ENCODE data around the gene UPP1. TPM values are rescaled to one million over a fixed set of nuclear protein-coding genes. Genes with fewer than 3 reads are reported as not detected.

The UPP1 gene
- total and polyA plus RNA-seq, 2 of the 4 experiments (the other 2 are of a cell fraction), result 3.9 to 14.5 TPM

GRCh38 chr7:48130658-48131108 lies 41.6 kb downstream of the UPP1 start:
- H2AK9ac ChIP-seq (replicated peaks; ENCODE audit: low read depth, low read length, poor library complexity), result no peak overlapping the region
- POLR2A ChIA-PET (ENCODE audit: unreplicated experiment), result interaction anchor here (0.6 kb wide), 1 partner anchor 8 kb away, joined by 5 read pairs; no protein-coding TSS in a partner anchor
- H3K4me3 ChIP-seq (ENCODE audit: insufficient read depth, low read depth, low read length), result no peak overlapping the region
- no peaks in the 10 kb centered on the region for H3K9me3 ChIP-seq (ENCODE audit: control insufficient read depth, insufficient read depth, low read length)
- ATAC-seq (ENCODE audit: low read depth) (peak; percentile 37), DNase-seq (peak; percentile 33)
- H2BK20ac ChIP-seq (ENCODE audit: low read depth, low read length), result no peak overlapping the region
- H3K23ac ChIP-seq (ENCODE audit: low read depth, low read length), result no peak overlapping the region
- no peak overlapping the region for H3K14ac ChIP-seq (replicated peaks; ENCODE audit: low read depth, low read length)
- no peak overlapping the region for H3K27ac ChIP-seq (ENCODE audit: insufficient read depth, low read length)
- H3K4me2 ChIP-seq (ENCODE audit: low read depth, low read length), result no peak overlapping the region; the same call in 1 of the 2 replicates
- H3K36me3 ChIP-seq (ENCODE audit: control insufficient read depth, insufficient read depth, low read length), result no peaks in the 10 kb centered on the region
- H3K79me1 ChIP-seq (ENCODE audit: low read depth in 1 of 2, low read length in 2 of 2), result no peaks in the 10 kb centered on the region
- H3K4ac ChIP-seq (ENCODE audit: low read depth, low read length), result no peak overlapping the region
- no TSS peak for BruUV-seq (replicated peaks)
- no peak overlapping the region for H2AFZ ChIP-seq (replicated peaks; ENCODE audit: low read length, poor library complexity)
- no peaks in the 10 kb centered on the region for H4K20me1 ChIP-seq (ENCODE audit: insufficient read depth, low read length)
- in situ Hi-C loops (cut with MboI; ENCODE audit: low sequenced_read_pairs), result no loop called here
- no peak overlapping the region for H4K8ac ChIP-seq (ENCODE audit: low read depth in 2 of 2, low read length in 2 of 2)
- peaks cover 3% of the 10 kb centered on the region; the same call in 1 of the 2 replicates for H3K9me1 ChIP-seq (ENCODE audit: insufficient read depth, low read length)
- H3K56ac ChIP-seq (ENCODE audit: extremely low read depth, insufficient read depth, low read length), result no peak overlapping the region
- intact Hi-C loops (cut with micrococcal nuclease), result no loop called here
- no peak overlapping the region for H4K5ac ChIP-seq (ENCODE audit: low read depth, low read length)
- no peak overlapping the region for H2BK5ac ChIP-seq (ENCODE audit: low read depth, low read length, poor library complexity, severe bottlenecking)
- dilution Hi-C loops (cut with HindIII; ENCODE audit: low sequenced_read_pairs, unreplicated experiment), result no loop called here
- no peak overlapping the region for H2BK120ac ChIP-seq (ENCODE audit: low read depth, low read length)
- H2AK5ac ChIP-seq (ENCODE audit: low read depth, low read length), result no peak overlapping the region
- H4K91ac ChIP-seq (ENCODE audit: insufficient read depth, low read depth, low read length), result no peak overlapping the region
- TF ChIP-seq CEBPB (IDR thresholded peaks at IDR 0.05; ENCODE audit: low read depth, low read length) (no peak), POLR2A (IDR thresholded peaks at IDR 0.05; ENCODE audit: low read depth, low read length) (no peak), MXI1 (IDR thresholded peaks at IDR 0.05; ENCODE audit: borderline replicate concordance, low read depth, low read length) (no peak), MAFK (IDR thresholded peaks at IDR 0.05; ENCODE audit: low read depth, low read length) (no peak), BHLHE40 (IDR thresholded peaks at IDR 0.05; ENCODE audit: low read depth, low read length) (no peak), RAD21 (IDR thresholded peaks at IDR 0.05; ENCODE audit: low read length) (no peak), NFE2L2 (IDR thresholded peaks at IDR 0.05; ENCODE audit: low read depth, low read length) (no peak), CHD1 (IDR thresholded peaks at IDR 0.05; ENCODE audit: low read depth, low read length) (no peak), RCOR1 (IDR thresholded peaks at IDR 0.05; ENCODE audit: insufficient replicate concordance, low read length) (no peak), CTCF (conservative IDR thresholded peaks at IDR 0.05; ENCODE audit: low read depth, low read length) (no peak), RFX5 (IDR thresholded peaks at IDR 0.05; ENCODE audit: low read depth, low read length) (no peak), ELK1 (IDR thresholded peaks at IDR 0.05; ENCODE audit: borderline replicate concordance, low read depth, low read length) (no peak), MAZ (IDR thresholded peaks at IDR 0.05; ENCODE audit: borderline replicate concordance, low read depth, low read length) (no peak), SMC3 (IDR thresholded peaks at IDR 0.05; ENCODE audit: low read depth, low read length) (no peak), USF2 (IDR thresholded peaks at IDR 0.05; ENCODE audit: low read depth, low read length) (no peak), FOS (IDR thresholded peaks at IDR 0.05; ENCODE audit: low read depth, low read length) (no peak)
- H2BK15ac ChIP-seq (ENCODE audit: low read depth, low read length), result no peak overlapping the region
- H3K4me1 ChIP-seq (ENCODE audit: control insufficient read depth, insufficient read depth, low read length), result no peaks in the 10 kb centered on the region; the same call in none of the 2 replicates
- 0 out of 2 replicates have a peak, but pooled peaks cover 1% of the 10 kb centered on the region for H3K27me3 ChIP-seq (ENCODE audit: control insufficient read depth, insufficient read depth, low read length)
- H3K9ac ChIP-seq (ENCODE audit: low read depth, low read length), result no peak overlapping the region
- CTCF ChIA-PET, result no interaction called here
- no peak overlapping the region for H3K18ac ChIP-seq (ENCODE audit: low read depth, low read length)

Measured in IMR-90 (cell line).